ENCODE data around the gene IGDCC3. TPM values are rescaled to one million over a fixed set of nuclear protein-coding genes. Genes with fewer than 3 reads are reported as not detected.
A peak's percentile ranks its signal among the peaks of the same experiment; 100 is the strongest.

The IGDCC3 gene
- total RNA-seq, 6 experiments from 2014 or later, result not detected

DNA sequence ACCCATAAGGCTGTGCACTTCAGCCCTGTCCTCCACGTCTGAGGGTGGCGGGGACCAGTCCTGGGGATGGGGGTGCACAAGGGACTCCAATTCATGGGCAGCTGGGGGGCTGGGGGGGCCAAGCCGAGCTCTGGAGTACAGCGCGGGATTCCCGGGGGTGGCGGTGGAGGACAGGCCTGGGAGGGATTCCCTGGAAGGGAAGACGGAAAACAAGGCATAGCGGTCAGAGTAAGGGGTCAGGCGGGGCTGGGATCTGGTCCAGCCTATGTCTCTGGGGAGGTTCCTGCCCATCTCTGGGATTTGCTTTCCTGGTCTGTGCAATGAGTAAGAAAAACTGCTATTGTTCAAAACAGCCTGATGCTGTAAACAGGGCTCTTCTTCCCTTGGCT is 8.1 kb upstream of the IGDCC3 start:
- no peak overlapping the region for H3K4me3 Mint-ChIP-seq
- H3K27ac Mint-ChIP-seq, result no peak overlapping the region
- no peaks in the 10 kb centered on the region for H3K36me3 Mint-ChIP-seq (ENCODE audit: low read depth)
- H3K4me1 Mint-ChIP-seq (ENCODE audit: low read depth), result no peaks in the 10 kb centered on the region
- DNase-seq, result no peak
- TF ChIP-seq, protein P1, sequence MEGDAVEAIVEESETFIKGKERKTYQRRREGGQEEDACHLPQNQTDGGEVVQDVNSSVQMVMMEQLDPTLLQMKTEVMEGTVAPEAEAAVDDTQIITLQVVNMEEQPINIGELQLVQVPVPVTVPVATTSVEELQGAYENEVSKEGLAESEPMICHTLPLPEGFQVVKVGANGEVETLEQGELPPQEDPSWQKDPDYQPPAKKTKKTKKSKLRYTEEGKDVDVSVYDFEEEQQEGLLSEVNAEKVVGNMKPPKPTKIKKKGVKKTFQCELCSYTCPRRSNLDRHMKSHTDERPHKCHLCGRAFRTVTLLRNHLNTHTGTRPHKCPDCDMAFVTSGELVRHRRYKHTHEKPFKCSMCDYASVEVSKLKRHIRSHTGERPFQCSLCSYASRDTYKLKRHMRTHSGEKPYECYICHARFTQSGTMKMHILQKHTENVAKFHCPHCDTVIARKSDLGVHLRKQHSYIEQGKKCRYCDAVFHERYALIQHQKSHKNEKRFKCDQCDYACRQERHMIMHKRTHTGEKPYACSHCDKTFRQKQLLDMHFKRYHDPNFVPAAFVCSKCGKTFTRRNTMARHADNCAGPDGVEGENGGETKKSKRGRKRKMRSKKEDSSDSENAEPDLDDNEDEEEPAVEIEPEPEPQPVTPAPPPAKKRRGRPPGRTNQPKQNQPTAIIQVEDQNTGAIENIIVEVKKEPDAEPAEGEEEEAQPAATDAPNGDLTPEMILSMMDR (IDR thresholded peaks at IDR 0.05), result peak; percentile 21; the same call in 1 of the 2 replicates
- peaks cover 35% of the 10 kb centered on the region for H3K27me3 Mint-ChIP-seq (ENCODE audit: insufficient read depth)
- no peaks in the 10 kb centered on the region for H3K9me3 Mint-ChIP-seq

DNA sequence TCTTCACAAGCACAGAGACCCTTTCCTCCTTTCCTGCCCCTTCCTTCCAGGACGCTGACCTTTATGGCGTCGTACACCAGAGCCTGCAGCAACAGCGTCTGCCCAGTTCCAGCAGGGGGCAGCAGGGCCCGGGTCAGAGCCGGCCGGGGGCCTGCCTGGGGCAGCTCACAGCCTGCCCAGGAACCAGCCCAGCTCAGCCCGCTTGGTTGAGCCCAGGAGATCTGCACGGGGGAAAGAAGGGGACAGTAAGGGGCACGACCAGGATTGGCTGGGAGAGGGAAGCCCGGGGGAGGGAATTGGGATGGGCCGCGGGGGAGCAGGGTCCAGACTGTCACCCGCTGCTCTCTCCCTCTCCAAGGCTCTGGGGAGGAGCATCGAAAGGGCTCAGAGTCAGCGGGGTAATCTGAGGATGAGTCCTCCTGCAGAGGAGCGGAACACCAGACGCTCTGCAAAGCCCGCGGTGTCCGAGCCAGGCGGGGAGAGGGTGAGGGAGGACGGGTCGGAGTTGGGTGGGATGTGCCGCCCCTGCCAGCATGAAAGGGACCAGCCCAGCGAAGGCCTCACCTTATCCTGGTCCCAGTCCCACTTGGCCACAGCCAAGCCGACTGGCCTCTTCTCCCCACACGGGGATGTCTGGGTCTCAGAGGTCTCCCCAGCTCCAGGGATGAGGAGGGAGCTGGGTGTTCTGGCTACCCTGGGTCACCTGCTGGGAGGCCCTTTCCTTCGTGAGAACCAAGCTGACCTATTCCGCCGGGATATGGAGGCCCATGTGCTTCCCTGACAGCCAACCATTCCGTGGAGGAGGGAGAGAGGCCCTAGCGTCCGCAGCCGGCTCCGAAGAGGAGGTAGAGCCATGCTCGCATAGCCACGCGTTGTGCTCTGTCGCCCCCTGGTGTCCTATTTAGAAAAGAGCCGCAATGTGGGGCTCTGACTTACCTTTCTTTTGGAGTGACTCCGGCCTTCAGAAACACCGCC is 7.4 kb upstream of the IGDCC3 start:
- Mint-ChIP-seq H3K4me1 (ENCODE audit: low read depth) (no peaks in the 10 kb centered on the region), H3K36me3 (ENCODE audit: low read depth) (no peaks in the 10 kb centered on the region), H3K27ac (no peak overlapping the region), H3K9me3 (no peaks in the 10 kb centered on the region), H3K27me3 (ENCODE audit: insufficient read depth) (peaks cover 40% of the 10 kb centered on the region), H3K4me3 (no peak overlapping the region)
- TF ChIP-seq, protein P1 (IDR thresholded peaks at IDR 0.05), result peak; percentile 86
- peak; percentile 50 for DNase-seq

DNA sequence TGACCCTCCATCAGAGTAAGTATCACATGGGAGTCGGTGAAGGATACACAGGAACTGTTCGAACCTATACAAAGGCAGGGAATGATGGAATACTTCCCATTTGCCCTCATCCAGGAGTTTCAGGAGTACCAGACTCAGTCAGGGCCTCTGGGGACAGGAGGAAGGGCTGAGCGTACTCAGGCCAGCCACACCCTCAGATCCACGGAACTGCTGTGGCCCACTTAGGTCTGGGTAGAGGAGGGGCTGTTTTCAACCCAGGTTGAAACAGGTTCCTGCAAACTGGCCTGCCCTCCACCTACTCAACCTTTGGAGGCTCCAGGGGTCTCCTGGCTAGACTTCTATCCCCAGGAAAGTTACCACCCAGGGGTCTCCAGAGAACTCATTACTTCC is 6.7 kb upstream of the IGDCC3 start:
- no peaks in the 10 kb centered on the region for H3K9me3 Mint-ChIP-seq
- no peaks in the 10 kb centered on the region for H3K36me3 Mint-ChIP-seq (ENCODE audit: low read depth)
- H3K4me3 Mint-ChIP-seq, result no peak overlapping the region
- DNase-seq, result no peak
- TF ChIP-seq, protein P1 (IDR thresholded peaks at IDR 0.05), result no peak
- H3K4me1 Mint-ChIP-seq (ENCODE audit: low read depth), result no peaks in the 10 kb centered on the region
- H3K27me3 Mint-ChIP-seq (ENCODE audit: insufficient read depth), result peaks cover 41% of the 10 kb centered on the region
- no peak overlapping the region for H3K27ac Mint-ChIP-seq

DNA sequence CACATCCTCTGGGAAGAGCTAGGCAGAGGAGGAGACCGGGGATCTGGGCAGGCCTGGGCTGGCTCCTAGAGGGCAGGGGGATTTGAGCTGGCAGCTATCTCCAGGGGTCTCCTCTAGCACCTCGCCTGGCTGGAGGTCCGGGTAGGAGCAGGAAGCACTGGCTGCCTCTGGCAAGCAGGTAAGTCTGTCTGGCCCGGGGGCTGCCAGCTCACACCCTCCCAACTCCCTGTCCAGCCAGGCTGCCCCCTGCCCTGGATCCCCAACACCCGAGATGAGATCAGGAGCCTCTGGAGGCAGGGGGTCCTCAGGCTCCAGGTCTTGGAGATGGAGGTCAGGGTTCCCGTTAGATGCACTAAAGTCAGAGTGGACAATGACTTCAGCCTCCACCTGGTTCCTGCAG is 6.2 kb upstream of the IGDCC3 start:
- Mint-ChIP-seq H3K4me3 (no peak overlapping the region), H3K36me3 (ENCODE audit: low read depth) (no peaks in the 10 kb centered on the region), H3K27me3 (ENCODE audit: insufficient read depth) (peaks cover 39% of the 10 kb centered on the region), H3K4me1 (ENCODE audit: low read depth) (no peaks in the 10 kb centered on the region), H3K9me3 (no peaks in the 10 kb centered on the region), H3K27ac (no peak overlapping the region)
- no peak for DNase-seq
- TF ChIP-seq, protein P1 (IDR thresholded peaks at IDR 0.05), result no peak

DNA sequence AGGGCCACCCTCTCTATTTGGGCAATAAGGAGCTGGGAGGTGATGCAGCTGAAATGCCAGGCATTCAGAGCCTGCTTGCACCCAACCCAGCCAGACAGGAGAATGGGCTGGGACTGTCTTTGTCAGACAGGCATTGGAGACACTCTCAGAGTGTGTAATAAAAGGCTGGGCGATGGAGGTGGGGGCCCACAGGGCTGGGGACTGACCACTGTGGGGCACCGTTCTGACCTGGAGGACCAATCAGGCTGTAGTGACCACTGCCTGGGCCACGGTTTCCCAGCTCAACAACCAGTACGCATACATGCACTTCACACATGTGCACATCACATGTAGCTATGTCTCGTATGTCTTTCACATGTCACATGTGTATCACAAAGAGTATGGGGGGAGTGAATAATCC is 5.7 kb upstream of the IGDCC3 start:
- no peak overlapping the region for H3K4me3 Mint-ChIP-seq
- H3K36me3 Mint-ChIP-seq (ENCODE audit: low read depth), result no peaks in the 10 kb centered on the region
- H3K27me3 Mint-ChIP-seq (ENCODE audit: insufficient read depth), result peaks cover 35% of the 10 kb centered on the region
- no peak overlapping the region for H3K27ac Mint-ChIP-seq
- no peaks in the 10 kb centered on the region for H3K9me3 Mint-ChIP-seq
- H3K4me1 Mint-ChIP-seq (ENCODE audit: low read depth), result no peaks in the 10 kb centered on the region
- TF ChIP-seq, protein P1 (IDR thresholded peaks at IDR 0.05), result no peak
- DNase-seq, result no peak

Data from HFFc6 (cell line).